NCI-H748 treated with DMSO at 0.1 percent for 48 hours (cell line): Measurements from ENCODE around the gene DPH1.

ENCODE experiments used
- DNase-seq: peaks from one replicate; lab custom pipeline; 2025; lab: John Stamatoyannopoulos, UW

Gene DPH1

GRCh38 chr17:2082003-2082781 lies 52.2 kb downstream of the DPH1 start:
- no peak for DNase-seq

GRCh38 chr17:2083613-2084035 lies 53.7 kb downstream of the DPH1 start:
- no peak for DNase-seq

GRCh38 chr17:2084036-2084765 lies 54.2 kb downstream of the DPH1 start:
- DNase-seq: no peak

GRCh38 chr17:2084766-2085647 lies 55.1 kb downstream of the DPH1 start:
- DNase-seq: no peak

GRCh38 chr17:2085648-2085949 lies 55.6 kb downstream of the DPH1 start:
- no peak for DNase-seq

GRCh38 chr17:2086306-2086705 lies 56.4 kb downstream of the DPH1 start:
- DNase-seq: no peak

GRCh38 chr17:2087597-2088211 lies 57.8 kb downstream of the DPH1 start:
- no peak for DNase-seq

GRCh38 chr17:2089021-2089422 lies 59.1 kb downstream of the DPH1 start:
- no peak for DNase-seq

- no peak for DNase-seq
Observed at GRCh38 chr17:2090210-2090641, 60.3 kb downstream of the DPH1 start.

GRCh38 chr17:2090804-2091534 lies 61.0 kb downstream of the DPH1 start:
- DNase-seq: no peak

GRCh38 chr17:2092253-2092652 lies 62.3 kb downstream of the DPH1 start:
- DNase-seq: no peak

GRCh38 chr17:2093349-2093748 lies 63.4 kb downstream of the DPH1 start:
- DNase-seq: no peak
